ENCODE measurements around the gene PWP1. TPM values are rescaled to one million over a fixed set of nuclear protein-coding genes. Genes with fewer than 3 reads are reported as not detected.

Gene PWP1
- total RNA-seq, 1 donor from 2014 or later, result 39.1 TPM

DNA sequence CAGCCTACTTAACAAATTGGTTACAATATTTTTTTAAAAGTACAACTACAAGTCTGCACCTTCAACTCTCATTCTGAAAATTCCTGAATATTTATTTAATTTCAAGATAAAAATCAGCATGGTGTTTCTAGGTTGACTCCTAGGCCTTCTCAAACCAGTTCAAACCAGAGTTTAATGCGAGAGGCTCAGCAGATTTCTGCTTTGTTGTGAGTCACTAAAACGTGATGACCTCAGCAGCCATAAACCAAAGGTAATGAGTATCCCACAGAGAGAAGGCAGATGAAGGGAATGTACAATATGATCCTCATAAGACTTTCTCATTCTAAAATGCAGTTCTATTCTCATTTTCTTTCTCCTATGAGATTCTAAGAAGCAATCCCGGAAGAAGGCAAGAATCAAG is 73.8 kb downstream of the PWP1 start:
- DNase-seq (ENCODE audit: extremely low spot score, unreplicated experiment), result no peak
- H3K36me3 Mint-ChIP-seq (ENCODE audit: unreplicated experiment), result peaks cover 10% of the 10 kb centered on the region
- H3K9me3 Mint-ChIP-seq (ENCODE audit: unreplicated experiment), result no peaks in the 10 kb centered on the region
- H3K4me1 Mint-ChIP-seq (ENCODE audit: unreplicated experiment), result peaks cover 25% of the 10 kb centered on the region
- H3K27ac Mint-ChIP-seq (ENCODE audit: unreplicated experiment), result peak overlapping the region; percentile 80
- peaks cover 9% of the 10 kb centered on the region for H3K27me3 Mint-ChIP-seq (ENCODE audit: unreplicated experiment)
- peak overlapping the region; percentile 85 for H3K4me3 Mint-ChIP-seq (ENCODE audit: unreplicated experiment)
- TF ChIP-seq, protein P1, sequence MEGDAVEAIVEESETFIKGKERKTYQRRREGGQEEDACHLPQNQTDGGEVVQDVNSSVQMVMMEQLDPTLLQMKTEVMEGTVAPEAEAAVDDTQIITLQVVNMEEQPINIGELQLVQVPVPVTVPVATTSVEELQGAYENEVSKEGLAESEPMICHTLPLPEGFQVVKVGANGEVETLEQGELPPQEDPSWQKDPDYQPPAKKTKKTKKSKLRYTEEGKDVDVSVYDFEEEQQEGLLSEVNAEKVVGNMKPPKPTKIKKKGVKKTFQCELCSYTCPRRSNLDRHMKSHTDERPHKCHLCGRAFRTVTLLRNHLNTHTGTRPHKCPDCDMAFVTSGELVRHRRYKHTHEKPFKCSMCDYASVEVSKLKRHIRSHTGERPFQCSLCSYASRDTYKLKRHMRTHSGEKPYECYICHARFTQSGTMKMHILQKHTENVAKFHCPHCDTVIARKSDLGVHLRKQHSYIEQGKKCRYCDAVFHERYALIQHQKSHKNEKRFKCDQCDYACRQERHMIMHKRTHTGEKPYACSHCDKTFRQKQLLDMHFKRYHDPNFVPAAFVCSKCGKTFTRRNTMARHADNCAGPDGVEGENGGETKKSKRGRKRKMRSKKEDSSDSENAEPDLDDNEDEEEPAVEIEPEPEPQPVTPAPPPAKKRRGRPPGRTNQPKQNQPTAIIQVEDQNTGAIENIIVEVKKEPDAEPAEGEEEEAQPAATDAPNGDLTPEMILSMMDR (IDR thresholded peaks at IDR 0.05), result no peak

- peak; percentile 85 for DNase-seq (ENCODE audit: extremely low spot score, unreplicated experiment)
- peaks cover 10% of the 10 kb centered on the region for H3K36me3 Mint-ChIP-seq (ENCODE audit: unreplicated experiment)
Observed at GRCh38 chr12:107760207-107760808, 74.7 kb downstream of the PWP1 start.

DNA sequence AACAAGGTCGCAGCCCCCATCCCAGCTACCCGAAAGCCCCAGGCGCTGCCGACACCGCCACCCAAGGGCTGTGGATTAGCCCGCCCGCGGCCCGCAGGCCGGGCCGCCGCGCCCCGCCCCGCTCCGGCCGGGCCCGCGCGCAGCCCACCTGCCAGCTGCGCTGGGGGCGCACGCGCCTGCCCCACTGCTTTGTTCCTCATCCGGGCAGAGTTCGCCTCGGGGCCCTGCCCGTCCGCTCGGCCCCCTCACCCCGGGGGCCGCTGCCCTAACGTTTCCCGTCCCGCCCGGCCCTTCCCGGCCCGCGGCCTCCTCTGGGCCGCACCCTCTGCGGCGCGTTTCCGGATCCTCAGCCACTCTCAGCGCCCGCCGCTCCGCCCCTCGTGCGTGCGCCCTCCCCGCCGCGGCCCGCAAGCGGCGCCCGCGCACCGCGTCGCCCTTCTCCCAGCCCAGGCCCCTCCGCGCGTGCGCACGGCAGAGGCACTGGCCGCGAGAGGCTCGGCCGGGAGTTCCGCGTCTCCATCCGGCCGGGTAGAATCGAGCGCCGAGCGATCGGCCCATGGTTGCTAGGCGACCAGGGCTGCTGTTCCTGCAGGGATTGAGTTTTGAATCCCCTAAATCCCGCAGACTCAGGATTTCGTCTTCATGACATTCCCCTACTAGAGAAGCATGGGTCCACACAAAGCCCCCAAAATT is 75.4 kb downstream of the PWP1 start, which contains the start of gene PRDM4:
TSS of gene PRDM4 (minus strand) at position 329 of the 693 bp plus-strand sequence. CDS start 622 bp downstream, outside the sequence.
- peaks cover 14% of the 10 kb centered on the region for H3K27me3 Mint-ChIP-seq (ENCODE audit: unreplicated experiment)
- H3K27ac Mint-ChIP-seq (ENCODE audit: unreplicated experiment), result peak within 1 kb of the TSS; percentile 87
- H3K9me3 Mint-ChIP-seq (ENCODE audit: unreplicated experiment), result no peaks in the 10 kb centered on the region
- H3K4me1 Mint-ChIP-seq (ENCODE audit: unreplicated experiment), result peaks cover 25% of the 10 kb centered on the region
- peaks cover 8% of the 10 kb centered on the region for H3K36me3 Mint-ChIP-seq (ENCODE audit: unreplicated experiment)
- peak; percentile 99 for DNase-seq (ENCODE audit: extremely low spot score, unreplicated experiment)
- H3K4me3 Mint-ChIP-seq (ENCODE audit: unreplicated experiment), result peak within 1 kb of the TSS; percentile 85
- TF ChIP-seq, protein P1 (IDR thresholded peaks at IDR 0.05), result peak; percentile 46

More at GRCh38 chr12:107760207-107760808, 74.7 kb downstream of the PWP1 start:
- TF ChIP-seq, protein P1 (IDR thresholded peaks at IDR 0.05), result no peak
- H3K27ac Mint-ChIP-seq (ENCODE audit: unreplicated experiment), result peak overlapping the region; percentile 80
- peaks cover 25% of the 10 kb centered on the region for H3K4me1 Mint-ChIP-seq (ENCODE audit: unreplicated experiment)
- peak overlapping the region; percentile 85 for H3K4me3 Mint-ChIP-seq (ENCODE audit: unreplicated experiment)
- H3K27me3 Mint-ChIP-seq (ENCODE audit: unreplicated experiment), result peaks cover 11% of the 10 kb centered on the region
- H3K9me3 Mint-ChIP-seq (ENCODE audit: unreplicated experiment), result no peaks in the 10 kb centered on the region

DNA sequence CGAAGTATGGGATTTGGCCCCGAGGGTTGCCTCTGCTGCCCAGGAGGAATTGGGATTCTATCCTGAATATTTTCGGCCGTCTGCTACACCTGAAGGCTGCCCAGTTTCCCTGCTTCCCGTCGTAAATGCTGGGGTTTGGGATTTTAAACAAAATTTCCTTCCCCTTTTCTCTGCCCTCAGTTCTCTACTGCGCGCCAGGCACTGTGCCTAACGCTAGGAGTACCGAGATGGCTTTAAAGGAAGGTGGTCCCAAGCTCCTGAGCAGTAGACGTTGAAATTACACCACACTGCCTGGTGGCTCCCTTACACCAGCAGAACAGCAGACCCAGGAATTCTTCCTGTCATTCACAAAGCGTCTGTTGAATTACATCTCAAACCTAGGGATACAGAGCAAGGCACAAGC is 75.9 kb downstream of the PWP1 start:
- Mint-ChIP-seq H3K4me1 (ENCODE audit: unreplicated experiment) (peaks cover 25% of the 10 kb centered on the region), H3K27me3 (ENCODE audit: unreplicated experiment) (peaks cover 20% of the 10 kb centered on the region), H3K36me3 (ENCODE audit: unreplicated experiment) (peaks cover 7% of the 10 kb centered on the region), H3K27ac (ENCODE audit: unreplicated experiment) (peak overlapping the region; percentile 87), H3K4me3 (ENCODE audit: unreplicated experiment) (peak overlapping the region; percentile 80), H3K9me3 (ENCODE audit: unreplicated experiment) (no peaks in the 10 kb centered on the region)
- TF ChIP-seq, protein P1 (IDR thresholded peaks at IDR 0.05), result no peak
- DNase-seq (ENCODE audit: extremely low spot score, unreplicated experiment), result no peak

Other genes starting within 250 kb of the PWP1 start
- 22.5 and 24.5 TPM in 2 replicates for gene PRDM4, start 75.3 kb downstream of the PWP1 start, total RNA-seq
- gene ASCL4, start 88.9 kb downstream of the PWP1 start, total RNA-seq, result not detected in 2 replicates